ENCODE data around the gene CFAP43. TPM values are rescaled to one million over a fixed set of nuclear protein-coding genes. Genes with fewer than 3 reads are reported as not detected.

CFAP43 gene
- total and polyA plus RNA-seq, 7 donors = 0.04 to 0.44 (median 0.11) TPM; not detected in 4

GRCh38 chr10:104084482-104085142, 147.6 kb downstream of the CFAP43 start:
- DNase-seq = no peak
- WGBS, 3 donors = 75 to 79% (median 78%) methylated on average over 5 of the region's 5 CpGs

GRCh38 chr10:104081998-104082397, 150.2 kb downstream of the CFAP43 start:
- no peaks in the 10 kb centered on the region for H3K4me1 ChIP-seq
- 63 to 70% (median 68%) methylated on average over 5 of the region's 5 CpGs for WGBS, 3 donors
- no peak for ATAC-seq
- no peaks in the 10 kb centered on the region for H3K27me3 ChIP-seq (ENCODE audit: insufficient read depth in 3 of 3, low read length in 2 of 3)
- intact Hi-C loops (cut with DNase I) = no loop called here
- no peak for TF ChIP-seq CTCF (IDR thresholded peaks at IDR 0.05)
- H3K27ac ChIP-seq = no peak overlapping the region
- H3K9me3 ChIP-seq = no peaks in the 10 kb centered on the region
- no peak for DNase-seq
- H3K4me3 ChIP-seq = no peak overlapping the region
- no peaks in the 10 kb centered on the region for H3K36me3 ChIP-seq (ENCODE audit: insufficient read depth in 1 of 2, low read depth in 1 of 2)

More at GRCh38 chr10:104084482-104085142, 147.6 kb downstream of the CFAP43 start:
- no peak for TF ChIP-seq CTCF (IDR thresholded peaks at IDR 0.05)
- Histone ChIP-seq H3K27me3 (ENCODE audit: insufficient read depth in 3 of 3, low read length in 2 of 3) (peaks cover 0 to 2% (median 0%) of the 10 kb centered on the region in 3 donors), H3K27ac (no peak overlapping the region), H3K36me3 (ENCODE audit: insufficient read depth in 1 of 2, low read depth in 1 of 2) (no peaks in the 10 kb centered on the region), H3K4me3 (no peak overlapping the region), H3K4me1 (no peaks in the 10 kb centered on the region), H3K9me3 (no peaks in the 10 kb centered on the region)
- ATAC-seq = no peak
- intact Hi-C loops (cut with DNase I) = no loop called here

GRCh38 chr10:104080762-104081161, 151.4 kb downstream of the CFAP43 start:
- Histone ChIP-seq H3K9me3 (no peaks in the 10 kb centered on the region), H3K36me3 (ENCODE audit: insufficient read depth in 1 of 2, low read depth in 1 of 2) (no peaks in the 10 kb centered on the region), H3K27ac (no peak overlapping the region), H3K4me1 (no peaks in the 10 kb centered on the region), H3K27me3 (ENCODE audit: insufficient read depth in 3 of 3, low read length in 2 of 3) (no peaks in the 10 kb centered on the region), H3K4me3 (no peak overlapping the region)
- no peak for DNase-seq
- no peak for ATAC-seq
- WGBS, 3 donors = 7 to 22% (median 20%) methylated on average over 1 of the region's 1 CpG
- intact Hi-C loops (cut with DNase I) = no loop called here
- TF ChIP-seq CTCF (IDR thresholded peaks at IDR 0.05) = peak; percentile 29

Other genes starting within 250 kb of the CFAP43 start
- gene COL17A1, start 146.5 kb downstream of the CFAP43 start, total RNA-seq = under 1 TPM in 1 of 4 donors, not detected in 3; 0.10 TPM
- gene COL17A1, start 146.5 kb downstream of the CFAP43 start, polyA plus RNA-seq = under 1 TPM; 0.01 to 0.18 (median 0.01) TPM
- gene SFR1, start 110.2 kb downstream of the CFAP43 start, total RNA-seq = 1 to 10 TPM; 3.5 to 5.6 (median 3.9) TPM
- 1 to 10 TPM; 4.1 to 9.6 (median 5.5) TPM for gene SFR1, start 110.2 kb downstream of the CFAP43 start, polyA plus RNA-seq
- gene GSTO1, start 22.5 kb upstream of the CFAP43 start, total RNA-seq = 100 to 1,000 TPM in 3 of 4 donors, 10 to 100 TPM in 1; 95.9 to 222 (median 114) TPM
- gene GSTO1, start 22.5 kb upstream of the CFAP43 start, polyA plus RNA-seq = 100 to 1,000 TPM in 2 of 3 donors, 10 to 100 TPM in 1; 73.7 to 742 (median 120) TPM
- 1 to 10 TPM; 1.2 to 3.3 (median 2.0) TPM for gene GSTO2, start 36.8 kb upstream of the CFAP43 start, total RNA-seq
- 1 to 10 TPM in 2 of 3 donors, under 1 TPM in 1; 0.23 to 4.6 (median 1.1) TPM for gene GSTO2, start 36.8 kb upstream of the CFAP43 start, polyA plus RNA-seq
- 10 to 100 TPM in 1 of 4 donors, 1 to 10 TPM in 3; 7.2 to 25.6 (median 8.6) TPM for gene ITPRIP, start 106.1 kb upstream of the CFAP43 start, total RNA-seq
- gene ITPRIP, start 106.1 kb upstream of the CFAP43 start, polyA plus RNA-seq = 100 to 1,000 TPM in 1 of 3 donors, 10 to 100 TPM in 1, 1 to 10 TPM in 1; 6.2 to 118 (median 12.3) TPM
- gene CFAP58, start 121.5 kb upstream of the CFAP43 start, total RNA-seq = under 1 TPM; 0.21 to 0.74 (median 0.56) TPM
- 1 to 10 TPM in 1 of 3 donors, under 1 TPM in 2; 0.04 to 1.4 (median 0.07) TPM for gene CFAP58, start 121.5 kb upstream of the CFAP43 start, polyA plus RNA-seq

Measured in psoas muscle (tissue), 8 donors.